Measurements from ENCODE around the gene LBHD2. TPM values are rescaled to one million over a fixed set of nuclear protein-coding genes. Genes with fewer than 3 reads are reported as not detected.
A peak's percentile ranks its signal among the peaks of the same experiment; 100 is the strongest.

Gene LBHD2
- total and polyA plus RNA-seq, 2 of the 13 experiments (the other 11 are each of a cell fraction or from before 2014, with no cell fraction given), result 0.67 to 1.00 TPM

DNA sequence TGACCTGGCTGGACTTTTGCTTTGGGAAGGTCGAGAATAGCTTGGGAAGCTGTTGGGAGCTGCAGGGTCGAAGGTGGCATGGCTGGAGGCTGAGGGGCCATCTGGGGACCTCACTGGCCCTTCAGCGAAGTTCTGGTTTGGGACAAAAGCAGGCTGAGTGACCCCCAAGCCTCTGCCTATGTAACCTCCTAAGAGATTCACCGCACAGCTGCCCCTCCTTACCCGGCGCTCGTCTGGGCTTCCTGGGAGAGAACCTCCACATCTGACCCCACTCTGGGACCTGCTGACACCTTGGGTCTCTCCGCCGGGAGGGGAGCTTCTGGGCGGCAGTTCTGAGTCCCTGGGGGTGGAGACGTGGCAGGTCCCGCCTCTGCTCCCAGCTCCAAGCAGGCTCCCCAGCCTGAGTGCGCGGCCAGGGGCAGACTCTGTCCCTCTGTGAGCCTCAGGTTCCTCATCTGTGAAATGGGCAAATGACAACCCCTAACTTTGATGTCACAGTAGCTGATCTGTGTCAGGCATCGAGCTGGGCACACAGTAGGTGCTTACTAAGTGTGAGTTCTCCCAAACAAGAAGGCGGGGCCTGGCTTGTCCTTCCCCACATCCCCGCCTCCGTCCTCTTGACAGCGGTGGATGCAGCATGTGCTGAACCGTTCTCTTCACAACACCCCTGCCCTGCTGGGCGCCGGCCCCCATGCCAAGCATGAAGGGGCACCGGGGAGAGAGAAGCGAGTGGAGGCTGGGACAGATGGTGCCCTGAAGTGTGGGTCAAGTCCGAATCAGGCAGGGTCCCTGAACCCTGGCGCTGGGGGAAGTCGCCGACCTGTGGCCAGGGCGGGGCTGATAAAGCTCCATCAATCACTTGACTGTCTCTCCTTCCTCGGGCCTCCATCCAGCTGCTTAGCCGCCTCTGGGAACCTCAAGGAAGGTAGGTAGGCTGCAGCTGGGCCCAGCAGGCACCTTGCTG is 14.3 kb downstream of the LBHD2 start (continued):
- TF ChIP-seq NFE2 (CRISPR knock-in tag; IDR thresholded peaks at IDR 0.05) (no peak), ZNF652 (CRISPR knock-in tag; IDR thresholded peaks at IDR 0.05; ENCODE audit: borderline replicate concordance, low read depth) (no peak), ARNT (IDR thresholded peaks at IDR 0.05) (no peak), ZKSCAN1 (IDR thresholded peaks at IDR 0.05; ENCODE audit: low read length) (peak; percentile 65; the same call in 1 of the 2 replicates), BCL6 (CRISPR knock-in tag; IDR thresholded peaks at IDR 0.05) (no peak), SOX6 (IDR thresholded peaks at IDR 0.05) (no peak), SOX6 (CRISPR knock-in tag; IDR thresholded peaks at IDR 0.05) (no peak), ARHGAP35 (CRISPR knock-in tag; IDR thresholded peaks at IDR 0.05; ENCODE audit: borderline replicate concordance) (peak; percentile 37; the same call in 1 of the 2 replicates), ZNF501 (CRISPR knock-in tag; IDR thresholded peaks at IDR 0.05) (no peak), ZNF572 (CRISPR knock-in tag; IDR thresholded peaks at IDR 0.05) (0 out of 2 replicates have a peak, but pooled peaks have one; percentile 30), FOXC1 (CRISPR knock-in tag; IDR thresholded peaks at IDR 0.05; ENCODE audit: borderline replicate concordance) (no peak), ZFP36L2 (CRISPR knock-in tag; IDR thresholded peaks at IDR 0.05) (no peak), CEBPB (IDR thresholded peaks at IDR 0.05; ENCODE audit: borderline replicate concordance, low read depth, low read length) (no peak), ZNF83 (CRISPR knock-in tag; IDR thresholded peaks at IDR 0.05; ENCODE audit: borderline replicate concordance) (0 out of 2 replicates have a peak, but pooled peaks have one; percentile 26), NFKBIZ (CRISPR knock-in tag; IDR thresholded peaks at IDR 0.05) (no peak), PAX8 (CRISPR knock-in tag; IDR thresholded peaks at IDR 0.05; ENCODE audit: borderline replicate concordance) (no peak), MAFF (IDR thresholded peaks at IDR 0.05; ENCODE audit: low read depth, low read length) (no peak), AGO2 (optimal IDR thresholded peaks at IDR 0.05; ENCODE audit: low read depth, low read length) (peak; percentile 23), HDAC1 (CRISPR knock-in tag; IDR thresholded peaks at IDR 0.05) (peak; percentile 5; the same call in 1 of the 2 replicates)
- TF ChIP-seq, protein P1, sequence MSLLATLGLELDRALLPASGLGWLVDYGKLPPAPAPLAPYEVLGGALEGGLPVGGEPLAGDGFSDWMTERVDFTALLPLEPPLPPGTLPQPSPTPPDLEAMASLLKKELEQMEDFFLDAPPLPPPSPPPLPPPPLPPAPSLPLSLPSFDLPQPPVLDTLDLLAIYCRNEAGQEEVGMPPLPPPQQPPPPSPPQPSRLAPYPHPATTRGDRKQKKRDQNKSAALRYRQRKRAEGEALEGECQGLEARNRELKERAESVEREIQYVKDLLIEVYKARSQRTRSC (CRISPR knock-in tag; IDR thresholded peaks at IDR 0.05; ENCODE audit: low read depth), result no peak
- TF ChIP-seq, protein P2, sequence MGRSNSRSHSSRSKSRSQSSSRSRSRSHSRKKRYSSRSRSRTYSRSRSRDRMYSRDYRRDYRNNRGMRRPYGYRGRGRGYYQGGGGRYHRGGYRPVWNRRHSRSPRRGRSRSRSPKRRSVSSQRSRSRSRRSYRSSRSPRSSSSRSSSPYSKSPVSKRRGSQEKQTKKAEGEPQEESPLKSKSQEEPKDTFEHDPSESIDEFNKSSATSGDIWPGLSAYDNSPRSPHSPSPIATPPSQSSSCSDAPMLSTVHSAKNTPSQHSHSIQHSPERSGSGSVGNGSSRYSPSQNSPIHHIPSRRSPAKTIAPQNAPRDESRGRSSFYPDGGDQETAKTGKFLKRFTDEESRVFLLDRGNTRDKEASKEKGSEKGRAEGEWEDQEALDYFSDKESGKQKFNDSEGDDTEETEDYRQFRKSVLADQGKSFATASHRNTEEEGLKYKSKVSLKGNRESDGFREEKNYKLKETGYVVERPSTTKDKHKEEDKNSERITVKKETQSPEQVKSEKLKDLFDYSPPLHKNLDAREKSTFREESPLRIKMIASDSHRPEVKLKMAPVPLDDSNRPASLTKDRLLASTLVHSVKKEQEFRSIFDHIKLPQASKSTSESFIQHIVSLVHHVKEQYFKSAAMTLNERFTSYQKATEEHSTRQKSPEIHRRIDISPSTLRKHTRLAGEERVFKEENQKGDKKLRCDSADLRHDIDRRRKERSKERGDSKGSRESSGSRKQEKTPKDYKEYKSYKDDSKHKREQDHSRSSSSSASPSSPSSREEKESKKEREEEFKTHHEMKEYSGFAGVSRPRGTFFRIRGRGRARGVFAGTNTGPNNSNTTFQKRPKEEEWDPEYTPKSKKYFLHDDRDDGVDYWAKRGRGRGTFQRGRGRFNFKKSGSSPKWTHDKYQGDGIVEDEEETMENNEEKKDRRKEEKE (IDR thresholded peaks at IDR 0.05), result no peak
- TF ChIP-seq, protein P3, sequence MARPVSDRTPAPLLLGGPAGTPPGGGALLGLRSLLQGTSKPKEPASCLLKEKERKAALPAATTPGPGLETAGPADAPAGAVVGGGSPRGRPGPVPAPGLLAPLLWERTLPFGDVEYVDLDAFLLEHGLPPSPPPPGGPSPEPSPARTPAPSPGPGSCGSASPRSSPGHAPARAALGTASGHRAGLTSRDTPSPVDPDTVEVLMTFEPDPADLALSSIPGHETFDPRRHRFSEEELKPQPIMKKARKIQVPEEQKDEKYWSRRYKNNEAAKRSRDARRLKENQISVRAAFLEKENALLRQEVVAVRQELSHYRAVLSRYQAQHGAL (CRISPR knock-in tag; IDR thresholded peaks at IDR 0.05; ENCODE audit: not compliant biosample characterization), result no peak
- TF ChIP-seq, protein P4, sequence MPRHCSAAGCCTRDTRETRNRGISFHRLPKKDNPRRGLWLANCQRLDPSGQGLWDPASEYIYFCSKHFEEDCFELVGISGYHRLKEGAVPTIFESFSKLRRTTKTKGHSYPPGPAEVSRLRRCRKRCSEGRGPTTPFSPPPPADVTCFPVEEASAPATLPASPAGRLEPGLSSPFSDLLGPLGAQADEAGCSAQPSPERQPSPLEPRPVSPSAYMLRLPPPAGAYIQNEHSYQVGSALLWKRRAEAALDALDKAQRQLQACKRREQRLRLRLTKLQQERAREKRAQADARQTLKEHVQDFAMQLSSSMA (CRISPR knock-in tag; IDR thresholded peaks at IDR 0.05), result no peak
- TF ChIP-seq, protein P5, sequence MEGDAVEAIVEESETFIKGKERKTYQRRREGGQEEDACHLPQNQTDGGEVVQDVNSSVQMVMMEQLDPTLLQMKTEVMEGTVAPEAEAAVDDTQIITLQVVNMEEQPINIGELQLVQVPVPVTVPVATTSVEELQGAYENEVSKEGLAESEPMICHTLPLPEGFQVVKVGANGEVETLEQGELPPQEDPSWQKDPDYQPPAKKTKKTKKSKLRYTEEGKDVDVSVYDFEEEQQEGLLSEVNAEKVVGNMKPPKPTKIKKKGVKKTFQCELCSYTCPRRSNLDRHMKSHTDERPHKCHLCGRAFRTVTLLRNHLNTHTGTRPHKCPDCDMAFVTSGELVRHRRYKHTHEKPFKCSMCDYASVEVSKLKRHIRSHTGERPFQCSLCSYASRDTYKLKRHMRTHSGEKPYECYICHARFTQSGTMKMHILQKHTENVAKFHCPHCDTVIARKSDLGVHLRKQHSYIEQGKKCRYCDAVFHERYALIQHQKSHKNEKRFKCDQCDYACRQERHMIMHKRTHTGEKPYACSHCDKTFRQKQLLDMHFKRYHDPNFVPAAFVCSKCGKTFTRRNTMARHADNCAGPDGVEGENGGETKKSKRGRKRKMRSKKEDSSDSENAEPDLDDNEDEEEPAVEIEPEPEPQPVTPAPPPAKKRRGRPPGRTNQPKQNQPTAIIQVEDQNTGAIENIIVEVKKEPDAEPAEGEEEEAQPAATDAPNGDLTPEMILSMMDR (CRISPR knock-in tag; IDR thresholded peaks at IDR 0.05), result no peak
